ENCODE measurements around the gene AVP.
"Not testable (repeated sequence)": the region's sequence is repeated elsewhere in the genome, so short reads cannot be mapped to it uniquely, and the experiment has no call there.

AVP gene, protein sequence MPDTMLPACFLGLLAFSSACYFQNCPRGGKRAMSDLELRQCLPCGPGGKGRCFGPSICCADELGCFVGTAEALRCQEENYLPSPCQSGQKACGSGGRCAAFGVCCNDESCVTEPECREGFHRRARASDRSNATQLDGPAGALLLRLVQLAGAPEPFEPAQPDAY

DNA sequence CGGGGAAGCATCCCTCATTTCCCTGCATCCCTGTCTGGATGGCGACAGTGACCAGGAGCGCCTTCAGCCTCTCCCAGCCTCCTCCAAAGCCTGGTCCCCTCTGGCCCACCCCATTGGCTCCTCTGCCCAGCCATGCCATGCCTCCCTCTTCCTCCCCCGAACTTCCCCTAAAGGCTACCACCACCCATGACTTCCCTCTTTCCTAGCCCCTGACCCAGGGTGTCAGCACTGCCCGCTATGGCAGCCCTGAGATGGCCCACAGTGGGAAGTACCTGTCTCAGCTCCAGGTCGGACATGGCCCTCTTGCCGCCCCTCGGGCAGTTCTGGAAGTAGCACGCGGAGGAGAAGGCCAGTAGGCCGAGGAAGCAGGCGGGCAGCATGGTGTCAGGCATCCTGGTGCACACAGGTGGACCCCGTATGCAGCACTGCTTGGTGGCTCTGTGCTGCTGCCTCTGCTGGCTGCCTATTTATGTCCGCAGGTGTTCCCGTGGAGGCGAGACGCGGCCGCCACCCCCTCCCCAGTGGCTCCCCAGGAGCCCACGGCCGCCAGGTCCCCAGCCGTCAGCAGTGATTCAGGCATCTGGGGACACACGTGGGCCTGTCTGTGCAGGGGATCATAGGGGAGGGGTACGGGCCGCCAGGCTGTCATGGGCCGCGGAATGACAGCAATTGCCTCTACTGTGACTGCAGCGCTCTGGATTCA is at the start of gene AVP:
AVP (minus strand) TSS at position 442 of the 703 bp plus-strand sequence; CDS start at position 392, 50 bp downstream.
- in situ Hi-C loops (cut with HindIII; ENCODE audit: low sequenced_read_pairs), result loop anchor here (10.0 kb wide), 1 partner anchor 190 kb away; no protein-coding TSS in a partner anchor

DNA sequence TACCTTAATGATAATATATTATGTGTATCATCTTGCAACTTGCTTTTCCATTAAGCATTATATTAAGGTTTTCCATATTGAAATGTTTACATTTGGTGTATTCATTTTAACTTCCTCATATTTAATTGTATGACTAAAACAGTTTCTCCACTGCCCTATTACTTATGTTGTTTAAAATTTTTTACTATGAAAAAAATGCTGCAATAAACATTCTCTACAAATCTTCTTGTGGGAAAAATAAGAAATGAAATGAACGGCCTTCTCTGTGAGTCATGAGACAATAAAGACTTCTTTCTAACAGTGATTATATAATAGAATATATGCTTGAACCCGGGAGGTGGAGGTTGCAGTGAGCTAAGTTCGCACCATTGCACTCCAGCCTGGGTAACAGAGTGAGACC is 49.6 kb upstream of the AVP start:
- in situ Hi-C loops (cut with HindIII; ENCODE audit: low sequenced_read_pairs), result no loop called here

DNA sequence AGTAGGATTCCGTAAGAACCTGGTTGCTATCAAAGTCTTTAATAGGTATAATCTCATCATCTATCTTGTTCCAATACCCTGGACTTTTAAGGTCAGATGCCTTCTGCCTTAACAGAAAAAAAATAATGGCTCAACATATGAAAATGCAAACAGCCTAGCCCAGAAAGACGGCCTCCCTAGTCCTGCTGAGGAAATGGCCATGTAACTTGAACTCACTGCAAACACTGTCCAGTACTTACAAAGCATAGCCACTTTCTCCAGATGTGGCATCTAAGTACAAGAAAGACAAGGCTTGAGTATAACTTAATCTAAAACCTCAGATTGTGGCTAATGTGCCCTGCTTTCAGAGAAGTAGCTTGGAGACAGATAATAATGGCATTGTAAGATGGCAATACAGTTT is 48.6 kb upstream of the AVP start:
- in situ Hi-C loops (cut with HindIII; ENCODE audit: low sequenced_read_pairs), result no loop called here

DNA sequence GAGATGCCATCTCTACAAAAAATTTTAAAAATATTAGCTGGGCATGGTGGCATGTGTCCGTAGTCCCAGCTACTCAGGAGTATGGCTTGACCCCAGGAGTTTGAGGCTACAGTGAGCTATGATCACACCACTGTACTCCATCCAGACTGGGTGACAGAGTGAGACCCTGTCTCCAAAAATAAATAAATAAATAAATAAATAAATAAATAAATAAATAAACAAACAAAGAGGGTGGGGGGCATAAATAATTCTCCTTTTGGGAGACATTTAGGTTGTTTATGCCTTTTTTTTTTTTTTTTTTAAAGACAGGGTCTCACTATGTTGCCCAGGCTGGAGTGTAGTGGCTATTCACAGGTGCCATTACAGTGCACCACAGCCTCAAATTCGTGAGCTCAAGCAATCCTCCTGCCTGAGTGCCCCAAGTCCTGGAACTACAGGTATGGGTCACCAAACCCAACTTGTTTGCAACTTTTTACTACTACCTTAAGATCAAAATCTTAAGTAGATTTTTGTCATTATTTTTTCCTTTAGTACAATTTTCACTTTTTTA is 45.6 kb upstream of the AVP start:
- in situ Hi-C loops (cut with HindIII; ENCODE audit: low sequenced_read_pairs), result no loop called here

DNA sequence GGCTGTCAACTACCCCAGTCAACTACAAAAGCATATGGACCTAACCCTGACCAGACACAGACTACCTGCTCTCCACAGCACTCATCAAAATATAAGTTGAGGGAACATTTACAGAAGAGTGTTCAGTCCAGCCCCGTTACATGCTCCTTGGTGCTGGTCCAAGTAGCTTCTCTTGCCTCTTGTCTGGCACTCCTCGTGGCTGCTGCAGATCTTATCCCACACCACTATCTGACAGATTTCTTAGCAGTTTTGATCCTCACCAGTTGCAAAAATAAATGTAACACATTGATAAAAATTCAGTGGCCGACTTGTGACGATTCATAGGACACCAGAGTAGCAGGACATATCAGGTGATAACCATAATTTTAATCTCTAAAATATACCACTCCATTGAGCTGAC is 44.6 kb upstream of the AVP start:
- in situ Hi-C loops (cut with HindIII; ENCODE audit: low sequenced_read_pairs), result no loop called here

DNA sequence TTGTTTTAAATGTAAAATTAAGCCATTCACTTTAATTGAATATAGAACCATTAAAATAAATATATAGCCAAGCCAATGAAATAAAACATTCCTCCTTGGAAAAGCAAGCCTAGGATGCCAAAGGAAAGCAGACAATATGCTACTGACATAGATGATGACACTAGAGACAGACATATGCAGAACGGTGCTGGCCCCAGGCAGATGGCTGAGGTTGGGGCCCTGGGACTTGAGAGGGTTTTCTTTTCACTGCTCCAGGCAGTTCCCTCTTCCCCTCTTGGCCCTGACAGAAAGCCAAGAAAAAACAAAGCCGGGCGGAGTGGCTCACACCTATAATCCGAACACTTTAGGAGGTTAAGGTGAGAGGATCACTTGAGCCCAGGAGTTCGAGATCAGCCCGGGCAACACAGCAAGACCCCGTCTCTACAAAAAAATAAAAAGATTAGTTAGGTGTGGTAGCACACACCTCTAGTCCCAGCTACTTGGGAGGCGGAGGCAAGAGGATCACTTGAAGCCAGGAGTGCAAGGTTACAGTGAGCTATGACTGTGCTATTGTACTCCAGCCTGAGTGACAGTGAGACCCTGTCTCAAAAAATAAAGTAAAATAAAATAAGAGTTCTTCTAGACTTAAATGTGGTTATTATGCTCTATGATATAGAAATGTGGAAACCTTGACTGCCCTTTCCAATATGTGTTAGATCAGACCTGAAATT is 43.9 kb upstream of the AVP start:
- in situ Hi-C loops (cut with HindIII; ENCODE audit: low sequenced_read_pairs), result no loop called here

DNA sequence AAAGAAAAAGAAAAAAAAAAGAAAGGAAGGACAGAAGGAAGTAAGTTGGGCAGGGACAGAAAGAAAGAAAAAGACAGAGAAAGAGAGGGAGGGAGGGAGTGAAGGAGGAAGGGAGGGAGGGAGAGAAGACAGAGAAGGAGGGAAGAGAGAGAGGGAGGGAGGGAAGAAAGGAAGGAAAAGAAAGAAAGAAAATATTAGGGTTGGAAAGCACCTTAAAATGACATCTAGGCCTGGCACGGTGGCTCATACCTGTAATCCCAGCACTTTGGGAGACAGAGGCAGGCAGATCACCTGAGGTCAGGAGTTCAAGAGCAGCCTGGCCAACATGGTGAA is 42.0 kb upstream of the AVP start:
- in situ Hi-C loops (cut with HindIII; ENCODE audit: low sequenced_read_pairs), result no loop called here

DNA sequence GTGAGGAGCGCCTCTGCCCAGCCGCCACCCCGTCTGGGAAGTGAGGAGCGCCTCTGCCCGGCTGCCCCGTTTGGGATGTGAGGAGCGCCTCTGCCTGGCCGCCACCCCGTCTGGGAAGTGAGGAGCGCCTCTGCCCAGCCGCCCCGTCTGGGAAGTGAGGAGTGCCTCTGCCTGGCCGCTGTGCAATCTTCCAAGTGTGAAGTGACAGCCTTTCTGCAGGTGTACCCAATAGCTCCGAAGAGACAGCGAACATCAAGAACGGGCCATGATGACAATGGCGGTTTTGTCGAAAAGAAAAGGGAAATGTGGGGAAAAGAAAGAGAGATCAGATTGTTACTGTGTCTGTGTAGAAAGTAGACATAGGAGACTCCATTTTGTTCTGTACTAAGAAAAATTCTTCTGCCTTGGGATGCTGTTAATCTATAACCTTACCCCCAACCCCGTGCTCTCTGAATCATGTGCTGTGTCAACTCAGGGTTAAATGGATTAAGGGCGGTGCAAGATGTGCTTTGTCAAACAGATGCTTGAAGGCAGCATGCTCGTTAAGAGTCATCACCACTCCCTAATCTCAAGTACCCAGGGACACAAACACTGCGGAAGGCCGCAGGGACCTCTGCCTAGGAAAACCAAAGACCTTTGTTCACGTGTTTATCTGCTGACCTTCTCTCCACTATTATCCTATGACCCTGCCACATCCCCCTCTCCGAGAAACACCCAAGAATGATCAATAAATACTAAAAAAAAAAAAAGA is 41.4 kb upstream of the AVP start:
- in situ Hi-C loops (cut with HindIII; ENCODE audit: low sequenced_read_pairs), result not testable (repeated sequence)

DNA sequence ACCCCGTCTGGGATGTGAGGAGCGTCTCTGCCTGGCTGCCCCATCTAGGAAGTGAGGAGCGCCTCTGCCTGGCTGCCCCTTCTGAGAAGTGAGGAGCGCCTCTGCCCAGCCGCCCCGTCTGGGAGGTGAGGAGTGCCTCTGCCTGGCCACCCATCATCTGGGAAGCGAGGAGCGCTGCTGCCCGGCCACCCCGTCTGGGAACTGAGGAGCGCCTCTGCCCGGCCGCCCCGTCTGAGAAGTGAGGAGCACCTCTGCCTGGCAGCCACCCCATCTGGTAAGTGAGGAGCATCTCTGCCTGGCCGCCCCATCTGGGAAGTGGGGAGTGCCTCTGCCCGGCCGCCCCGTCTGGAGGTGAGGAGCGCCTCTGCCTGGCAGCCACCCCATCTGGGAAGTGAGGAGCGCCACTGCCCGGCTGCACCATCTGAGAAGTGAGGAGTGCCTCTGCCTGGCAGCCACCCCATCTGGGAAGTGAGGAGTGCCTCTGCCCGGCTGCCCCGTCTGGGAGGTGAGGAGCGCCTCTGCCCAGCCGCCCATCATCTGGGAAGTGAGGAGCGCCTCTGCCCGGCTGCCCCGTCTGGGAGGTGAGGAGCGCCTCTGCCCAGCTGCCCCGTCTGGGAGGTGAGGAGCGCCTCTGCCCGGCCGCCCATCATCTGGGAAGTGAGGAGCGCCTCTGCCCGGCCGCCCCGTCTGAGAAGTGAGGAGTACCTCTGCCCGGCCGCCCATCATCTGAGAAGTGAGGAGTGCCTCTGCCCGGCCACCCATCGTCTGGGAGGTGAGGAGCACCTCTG is 40.4 kb upstream of the AVP start:
- in situ Hi-C loops (cut with HindIII; ENCODE audit: low sequenced_read_pairs), result not testable (repeated sequence)

DNA sequence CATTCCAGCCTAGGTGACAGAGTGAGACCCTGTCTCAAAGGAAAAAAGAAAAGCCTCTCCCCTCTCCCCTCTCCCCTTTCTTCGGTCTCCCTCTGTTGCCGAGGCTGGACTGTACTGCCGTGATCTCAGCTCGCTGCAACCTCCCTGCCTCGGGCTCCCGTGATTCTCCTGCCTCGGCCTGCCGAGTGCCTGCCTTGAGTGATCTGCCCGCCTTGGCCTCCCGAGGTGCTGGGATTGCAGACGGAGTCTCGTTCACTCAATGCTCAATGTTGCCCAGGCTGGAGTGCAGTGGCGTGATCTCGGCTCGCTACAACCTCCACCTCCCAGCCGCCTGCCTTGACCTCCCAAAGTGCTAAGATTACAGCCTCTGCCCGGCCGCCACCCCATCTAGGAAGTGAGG is 39.6 kb upstream of the AVP start:
- in situ Hi-C loops (cut with HindIII; ENCODE audit: low sequenced_read_pairs), result not testable (repeated sequence)

DNA sequence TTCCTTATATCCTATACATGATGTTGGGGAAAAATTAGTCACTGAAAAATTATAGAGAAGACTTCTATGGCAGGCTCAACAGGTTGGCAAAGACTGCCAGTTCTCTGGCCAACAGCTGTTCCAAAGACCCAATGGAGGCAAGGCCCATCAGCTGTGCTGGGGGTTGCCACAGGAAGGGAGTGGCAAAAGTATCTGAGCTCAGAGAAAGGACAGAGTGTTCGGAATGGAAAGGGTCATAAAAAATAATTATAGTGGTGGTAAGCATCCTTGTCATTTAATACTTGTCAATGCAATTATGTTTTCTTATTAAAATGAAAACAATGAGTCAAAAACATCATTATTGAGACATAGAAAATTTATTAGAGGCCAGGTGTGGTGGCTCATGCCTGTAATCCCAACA is 39.0 kb upstream of the AVP start:
- in situ Hi-C loops (cut with HindIII; ENCODE audit: low sequenced_read_pairs), result no loop called here

DNA sequence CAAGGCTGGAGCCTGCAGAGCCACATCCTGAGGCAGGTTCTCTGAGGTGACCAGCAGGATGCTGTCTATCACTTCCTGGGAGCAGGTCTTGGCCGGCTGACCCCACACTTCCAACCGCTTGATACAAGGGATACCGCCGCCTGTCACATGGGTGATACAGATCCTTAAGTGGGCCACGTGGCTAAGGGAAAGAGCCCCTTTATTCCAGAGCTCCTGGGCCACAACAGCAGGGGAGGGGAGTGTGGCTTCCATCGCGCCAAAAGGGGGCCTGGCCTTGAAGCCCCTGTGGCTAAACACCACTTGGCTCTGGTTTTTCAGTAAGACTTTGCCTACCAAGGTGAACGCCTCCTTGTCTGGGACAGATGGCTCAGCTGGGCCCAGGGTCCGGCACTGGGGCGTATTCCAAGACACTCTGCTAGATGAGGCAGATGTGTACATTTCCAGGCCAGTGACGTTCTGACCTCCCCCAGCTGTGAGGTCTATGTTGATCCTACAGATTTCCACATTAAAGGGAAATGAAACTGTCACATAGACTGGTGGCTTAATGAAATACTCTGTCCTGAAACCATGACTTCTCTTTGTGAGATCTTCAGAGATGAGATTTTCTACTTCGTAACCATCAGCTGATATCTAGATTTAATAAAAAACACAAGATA is 37.6 kb upstream of the AVP start:
- in situ Hi-C loops (cut with HindIII; ENCODE audit: low sequenced_read_pairs), result no loop called here

DNA sequence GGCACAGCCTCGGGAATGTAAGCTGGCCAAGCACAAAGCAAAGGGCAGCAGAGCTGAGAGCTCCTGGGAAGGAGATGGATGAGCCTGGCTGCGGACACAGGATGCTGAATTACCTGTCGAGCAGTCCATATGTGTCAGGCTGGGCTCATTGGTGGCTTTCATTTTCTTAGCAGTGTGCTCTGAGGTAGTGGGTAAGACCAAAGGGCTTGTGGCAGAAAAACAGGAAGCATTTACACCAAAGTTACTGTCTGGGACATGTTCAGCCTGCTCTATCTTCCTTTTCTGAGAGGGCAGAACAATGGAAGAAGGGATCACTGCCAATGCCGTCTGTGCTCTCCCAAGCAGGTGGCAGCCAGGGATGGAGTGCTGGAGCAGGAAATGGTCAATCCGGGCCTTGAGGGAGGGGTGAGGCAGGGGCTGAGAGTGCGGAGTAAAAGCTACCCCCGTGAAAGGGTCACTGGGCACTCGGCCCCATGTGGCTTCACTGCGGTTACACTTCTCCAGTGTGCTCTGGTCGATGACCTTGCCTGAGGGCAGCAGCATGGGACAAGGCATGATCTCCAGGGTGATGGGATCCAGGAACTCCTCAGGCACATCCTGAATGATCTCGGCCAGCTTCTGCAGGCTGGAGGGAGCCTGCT is 36.9 kb upstream of the AVP start:
- in situ Hi-C loops (cut with HindIII; ENCODE audit: low sequenced_read_pairs), result no loop called here

DNA sequence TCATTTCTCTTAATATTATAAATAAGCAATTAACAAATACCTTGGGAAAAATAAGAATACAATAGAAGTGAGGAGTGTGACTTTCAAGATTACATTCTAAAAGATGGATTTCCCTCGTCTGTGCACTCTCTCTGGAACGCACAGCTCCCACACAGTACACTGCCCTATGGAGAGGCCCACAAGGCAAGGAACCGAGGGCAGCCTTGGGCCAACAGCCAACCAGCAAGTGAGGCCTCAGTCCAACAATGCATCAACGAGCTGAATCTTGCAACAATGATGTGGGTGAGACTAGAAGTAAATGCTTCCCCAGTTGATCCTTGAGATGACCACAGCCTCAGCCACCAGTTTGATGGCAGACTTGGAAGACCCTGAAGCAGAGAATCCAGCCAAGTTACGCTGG is 34.5 kb upstream of the AVP start:
- in situ Hi-C loops (cut with HindIII; ENCODE audit: low sequenced_read_pairs), result no loop called here

DNA sequence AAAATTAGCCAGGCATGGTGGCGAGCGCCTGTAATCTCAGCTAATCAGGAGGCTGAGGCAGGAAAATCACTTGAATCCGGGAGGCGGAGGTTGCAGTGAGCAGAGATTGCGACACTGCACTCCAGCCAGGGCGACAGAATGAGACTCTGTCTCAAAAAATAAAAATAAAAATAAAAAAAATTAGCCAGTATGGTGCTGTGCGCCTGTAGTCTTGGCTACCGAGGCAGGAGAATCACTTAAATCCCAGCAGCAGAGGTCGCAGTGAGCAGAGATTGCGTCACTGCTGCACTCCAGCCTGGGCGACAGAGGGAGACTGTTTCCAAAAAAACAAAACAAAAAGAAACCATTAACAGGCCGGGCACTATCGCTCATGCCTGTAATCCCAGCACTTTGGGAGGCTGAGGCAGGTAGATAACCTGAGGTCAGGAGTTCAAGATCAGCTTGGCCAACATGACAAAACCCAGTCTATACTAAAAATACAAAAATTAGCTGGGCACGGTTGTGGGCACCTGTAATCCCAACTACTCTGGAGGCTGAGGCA is 33.4 kb upstream of the AVP start:
- in situ Hi-C loops (cut with HindIII; ENCODE audit: low sequenced_read_pairs), result not testable (repeated sequence)

DNA sequence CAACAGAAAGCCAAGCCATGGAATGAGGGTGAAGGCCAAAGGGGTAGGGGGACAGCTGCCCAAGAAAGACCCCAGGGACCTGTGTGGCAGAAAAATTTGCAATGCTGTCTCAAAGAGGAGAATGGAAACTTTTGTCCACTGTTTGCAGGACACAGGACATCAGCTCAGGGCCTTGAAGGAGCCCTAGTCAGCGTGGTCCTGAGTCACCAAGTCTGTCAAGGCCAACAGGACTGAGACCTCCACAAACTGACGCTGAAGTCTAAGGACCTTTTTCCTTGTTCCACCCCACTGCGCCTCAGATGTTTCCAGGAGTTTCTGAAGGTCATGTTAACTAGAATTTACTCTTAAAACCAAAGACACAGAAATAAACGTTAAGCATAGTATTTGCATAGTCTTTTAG is 31.8 kb upstream of the AVP start:
- in situ Hi-C loops (cut with HindIII; ENCODE audit: low sequenced_read_pairs), result no loop called here

DNA sequence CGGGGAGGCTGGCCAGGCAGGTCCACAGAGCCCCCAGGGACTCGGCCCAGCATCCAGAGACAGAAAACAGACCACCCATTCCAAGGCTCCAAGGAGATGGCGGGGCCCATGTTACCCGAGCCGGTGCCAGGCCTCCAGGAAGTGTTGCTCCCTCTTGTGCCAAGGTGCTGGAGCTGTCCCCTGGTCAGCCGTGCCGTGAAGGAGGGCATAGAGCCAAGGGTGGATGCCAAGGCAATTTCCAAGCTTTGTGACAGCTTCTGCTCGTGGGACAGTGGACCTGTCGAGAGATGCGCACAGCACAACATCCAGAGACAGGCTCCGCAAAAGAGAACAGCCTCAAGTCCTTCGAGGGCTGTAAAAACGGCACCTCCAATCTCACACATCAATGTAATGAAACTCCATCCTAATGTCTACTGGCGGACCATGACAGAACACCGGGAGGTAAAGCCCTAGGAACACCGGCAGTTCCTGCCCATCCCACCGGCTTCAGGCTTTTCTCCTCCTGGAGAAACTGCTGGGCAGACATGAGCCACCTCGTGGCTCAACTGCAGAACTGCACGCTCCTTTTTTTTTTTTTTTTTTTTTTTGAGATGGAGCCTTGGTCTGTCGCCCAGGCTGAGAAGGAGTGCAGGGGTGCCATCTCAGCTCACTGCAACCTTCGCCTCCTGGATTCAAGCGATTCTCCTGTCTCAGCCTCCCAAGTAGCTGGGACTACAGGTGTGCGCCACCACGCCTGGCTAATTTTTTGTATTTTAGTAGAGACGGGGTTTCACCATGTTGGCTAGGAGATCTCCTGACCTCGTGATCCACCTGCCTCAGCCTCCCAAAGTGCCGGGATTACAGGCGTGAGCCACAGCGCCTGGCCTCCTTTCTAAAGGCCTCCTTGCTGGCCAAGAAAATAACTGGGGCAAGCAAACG is 30.9 kb upstream of the AVP start:
- in situ Hi-C loops (cut with HindIII; ENCODE audit: low sequenced_read_pairs), result no loop called here

DNA sequence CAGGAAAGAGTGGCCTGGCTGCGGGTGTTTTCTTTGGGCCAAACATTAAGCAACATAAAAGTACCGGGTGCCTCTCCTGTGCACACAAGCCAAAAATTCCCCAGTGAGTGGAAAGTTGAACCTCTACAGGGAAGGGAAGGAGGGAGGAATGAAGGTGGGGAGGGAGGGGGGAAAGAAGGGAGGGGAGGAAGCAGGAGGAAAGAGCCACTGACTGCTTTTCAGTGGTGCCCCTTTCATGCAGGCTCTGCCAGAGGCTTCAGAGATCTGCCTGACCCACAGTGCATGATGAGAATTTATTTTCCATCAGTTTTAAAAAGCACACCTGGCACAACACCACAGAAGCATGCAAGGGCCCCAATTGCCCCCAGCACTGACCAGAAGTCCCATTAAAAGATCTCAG is 27.5 kb upstream of the AVP start:
- in situ Hi-C loops (cut with HindIII; ENCODE audit: low sequenced_read_pairs), result no loop called here
